GM13976 (cell line): ENCODE measurements around the gene ZNF154.

Experiments
- DNase-seq: peaks from one replicate; pipeline ENCODE4 v3.0.0; 2012; ENCODE audit warnings: low spot score
- CTCF ChIP-seq: IDR thresholded peaks from 2 replicates; pipeline ENCODE4 v1.5.1; 2012; ENCODE audit warnings: borderline replicate concordance, mild to moderate bottlenecking; ENCODE audit not compliant: insufficient read depth; ENCODE audit errors: extremely low read depth, missing control alignments, control extremely low read depth
- in situ Hi-C: fragments of 300-500 bp; cut with MboI; formaldehyde crosslinking; loops from one replicate; pipeline ENCODE4 v1.12.0; 2022; ENCODE audit warnings: low sequenced_read_pairs, mixed read lengths, inconsistent platforms; ENCODE audit not compliant: unreplicated experiment

ZNF154 gene

GRCh38 chr19:57648331-57649003 is 60.5 kb downstream of the ZNF154 start:
- TF ChIP-seq CTCF = no peak
- no peak for DNase-seq
- in situ Hi-C loops = no loop called here
